ENCODE data around the gene NAT14.
"Not testable (repeated sequence)": the region's sequence is repeated elsewhere in the genome, so short reads cannot be mapped to it uniquely, and the experiment has no call there.

The NAT14 gene

DNA sequence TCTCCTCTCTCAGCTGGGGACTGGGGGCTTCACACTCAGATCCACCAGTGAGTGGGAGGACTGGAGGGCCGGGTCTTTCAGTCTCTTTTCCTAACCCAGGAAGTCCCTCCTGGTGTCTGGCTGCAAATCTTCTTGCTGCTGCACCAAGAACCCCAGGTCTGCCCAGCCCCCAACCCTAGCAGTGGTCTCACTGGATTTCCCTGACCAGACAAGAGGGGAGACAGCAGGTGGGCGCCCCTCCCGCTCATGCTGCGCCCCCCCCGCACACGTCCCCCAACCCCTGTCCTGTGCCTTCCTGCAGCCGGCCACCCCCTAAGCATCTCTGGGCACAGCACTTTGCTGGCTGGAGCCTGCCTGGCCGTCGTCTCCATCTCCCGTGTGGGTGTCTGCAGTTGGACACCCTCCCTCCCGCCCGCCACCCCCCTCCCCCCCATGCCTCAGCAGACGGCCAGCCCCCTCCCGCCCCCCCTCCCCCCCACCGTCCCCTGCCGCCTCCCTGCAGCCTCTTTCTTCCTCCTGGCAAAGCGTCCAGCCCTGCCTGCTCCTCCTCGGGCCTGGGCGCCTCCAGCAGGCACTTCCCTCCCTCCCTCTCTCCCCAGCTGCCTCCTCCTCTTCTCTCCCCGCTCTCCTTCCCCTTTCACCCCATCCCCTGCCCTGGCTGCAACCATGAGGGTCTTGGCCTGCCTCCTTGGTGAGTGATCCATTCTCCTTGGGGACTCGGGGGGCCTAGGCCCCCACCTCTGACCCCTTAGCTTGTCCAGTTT lies 3.1 kb downstream of the NAT14 start, which contains the start of gene SSC5D:
SSC5D (plus strand) TSS at position 513 of the 764 bp plus-strand sequence; CDS start at position 667, 154 bp downstream.
- no peak for DNase-seq

DNA sequence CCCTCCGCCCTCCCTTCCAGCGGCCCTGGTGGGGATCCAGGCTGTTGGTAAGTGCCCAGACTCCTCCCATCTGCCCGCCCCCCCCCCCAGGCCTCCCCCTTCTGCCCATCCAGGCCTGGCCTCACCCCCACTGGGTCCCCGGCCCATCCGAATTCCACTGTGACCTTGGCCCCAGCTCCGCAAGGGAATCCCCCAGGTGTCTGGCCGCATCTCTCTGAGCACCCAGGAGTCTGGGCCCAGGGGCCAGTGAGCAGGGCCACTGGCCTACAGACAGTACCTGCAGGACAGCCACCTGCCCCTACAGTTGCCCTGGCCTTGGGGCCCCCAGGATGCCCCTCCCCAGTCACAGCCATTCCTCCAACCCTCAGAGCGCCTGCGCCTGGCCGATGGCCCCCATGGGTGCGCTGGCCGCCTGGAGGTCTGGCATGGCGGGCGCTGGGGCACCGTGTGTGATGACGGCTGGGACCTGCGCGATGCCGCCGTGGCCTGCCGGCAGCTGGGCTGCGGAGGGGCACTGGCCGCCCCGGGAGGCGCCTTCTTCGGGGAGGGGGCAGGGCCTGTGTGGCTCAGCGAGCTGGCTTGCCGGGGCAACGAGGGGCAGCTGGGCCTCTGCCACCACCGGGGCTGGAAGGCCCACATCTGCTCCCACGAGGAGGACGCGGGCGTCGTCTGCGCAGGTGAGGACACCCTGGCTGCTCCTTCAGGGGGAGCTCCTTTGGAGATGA lies 4.2 kb downstream of the NAT14 start:
- DNase-seq, result no peak

DNA sequence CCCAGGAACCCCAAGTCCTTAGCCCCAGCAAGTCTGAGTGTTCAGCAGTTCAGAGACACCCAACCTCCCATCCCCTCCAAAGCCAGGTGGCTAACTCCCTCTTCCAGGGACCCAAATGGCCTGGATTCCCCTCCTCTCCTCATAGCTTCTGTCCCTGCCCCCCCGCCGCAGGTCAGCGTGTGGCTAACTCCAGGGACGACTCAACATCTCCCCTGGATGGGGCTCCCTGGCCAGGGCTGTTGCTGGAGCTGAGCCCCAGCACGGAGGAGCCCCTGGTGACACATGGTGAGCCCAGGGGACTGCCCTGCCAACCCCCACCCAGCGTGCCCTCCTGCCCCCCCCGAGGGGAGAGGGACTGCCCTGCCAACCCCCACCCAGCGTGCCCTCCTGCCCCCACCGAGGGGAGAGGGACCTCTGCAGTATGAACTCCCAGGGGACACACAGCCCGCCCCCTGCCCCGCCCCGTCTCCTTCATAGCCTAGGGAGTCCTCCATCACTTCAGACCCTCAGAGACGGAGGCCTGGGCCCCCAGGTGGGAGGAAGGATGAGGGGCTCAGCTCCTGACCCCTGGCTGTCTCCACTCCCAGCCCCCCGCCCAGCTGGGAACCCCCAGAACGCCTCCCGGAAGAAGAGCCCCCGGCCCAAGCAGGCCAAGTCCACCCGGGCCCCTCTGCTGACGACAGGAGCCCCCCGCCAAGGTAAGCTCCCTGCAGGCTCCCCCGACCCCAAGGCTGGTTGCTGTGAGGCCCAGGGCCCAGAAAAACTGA lies 4.9 kb downstream of the NAT14 start:
- no peak for DNase-seq

DNA sequence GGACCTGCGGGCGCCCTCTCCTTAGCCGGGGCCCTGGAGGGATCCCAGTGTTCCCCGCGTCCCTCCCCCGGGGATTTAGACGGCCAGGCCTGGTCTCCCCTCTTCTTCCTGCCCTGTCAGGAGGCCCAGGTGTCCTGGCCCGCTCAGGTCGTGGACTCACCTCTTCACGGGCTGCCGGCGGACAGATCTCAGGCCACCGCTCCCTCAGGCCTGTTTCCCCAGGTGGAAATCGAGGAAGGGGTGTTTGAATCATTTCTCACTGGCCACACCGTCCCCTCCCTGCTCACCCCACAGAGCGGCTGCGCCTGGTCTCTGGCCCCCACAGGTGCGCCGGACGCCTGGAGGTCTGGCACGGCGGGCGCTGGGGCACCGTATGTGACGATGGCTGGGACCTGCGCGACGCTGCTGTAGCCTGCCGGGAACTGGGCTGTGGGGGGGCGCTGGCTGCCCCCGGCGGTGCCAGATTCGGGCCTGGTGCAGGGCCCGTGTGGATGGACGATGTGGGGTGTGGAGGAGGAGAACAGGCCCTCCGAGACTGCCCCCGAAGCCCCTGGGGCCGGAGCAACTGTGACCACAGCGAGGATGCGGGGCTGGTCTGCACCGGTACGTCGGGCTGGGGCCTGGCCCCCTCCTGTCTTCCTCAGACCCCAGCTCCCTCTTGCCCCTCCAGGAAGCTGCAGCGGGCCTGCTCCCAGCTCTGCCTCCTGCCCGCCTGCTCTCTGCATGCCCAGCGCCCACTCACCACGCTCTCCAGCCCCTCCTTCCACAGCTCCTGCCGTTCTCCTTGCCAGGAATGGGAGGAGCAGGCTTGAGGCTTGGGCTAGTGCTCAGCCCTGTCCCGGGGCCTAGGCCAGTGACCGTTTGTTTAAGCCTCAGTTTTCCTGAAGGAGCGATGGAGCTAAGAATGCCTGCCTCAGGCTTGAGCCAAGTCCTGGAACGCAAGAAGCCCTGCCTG lies 5.8 kb downstream of the NAT14 start:
- no peak for DNase-seq

DNA sequence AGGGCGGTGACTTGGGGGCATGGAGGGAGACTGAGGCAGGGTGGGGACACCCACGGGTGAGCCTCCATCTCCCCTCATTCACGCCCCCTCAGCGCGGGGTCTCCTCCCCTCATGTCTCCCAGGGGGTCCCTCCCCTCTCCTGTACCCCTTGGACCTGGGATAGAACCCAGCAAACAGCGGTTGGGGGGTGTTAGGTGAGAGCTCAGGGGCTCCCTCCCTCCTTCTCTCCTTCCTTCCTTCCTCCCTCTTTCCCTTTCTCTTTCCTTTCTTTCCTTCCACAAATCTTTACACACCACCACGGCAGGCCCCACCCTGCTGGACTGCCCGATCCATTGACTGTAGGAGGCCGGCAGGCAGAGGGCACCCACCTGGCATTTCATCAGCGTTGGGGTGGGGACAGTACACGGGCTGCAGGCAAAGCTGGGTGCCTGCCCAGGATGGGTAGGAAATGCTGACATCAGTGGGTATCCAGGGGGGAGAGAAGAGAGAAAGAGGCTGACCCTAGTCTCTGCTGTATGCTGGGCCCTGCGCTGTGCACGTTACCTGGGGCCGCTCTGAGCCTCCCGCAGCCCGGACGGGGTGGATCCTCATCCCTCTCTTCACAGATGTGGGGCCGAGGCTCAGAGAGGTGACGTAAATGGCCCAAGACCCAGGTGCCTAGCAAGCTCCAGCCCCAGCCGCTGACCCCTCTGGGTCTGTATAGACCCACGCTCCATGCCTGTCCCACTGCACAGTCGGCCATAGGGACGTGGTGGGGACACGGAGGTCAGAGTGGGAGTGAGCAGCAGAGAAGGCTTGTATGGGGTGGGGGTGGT lies 6.8 kb downstream of the NAT14 start:
- no peak for DNase-seq

DNA sequence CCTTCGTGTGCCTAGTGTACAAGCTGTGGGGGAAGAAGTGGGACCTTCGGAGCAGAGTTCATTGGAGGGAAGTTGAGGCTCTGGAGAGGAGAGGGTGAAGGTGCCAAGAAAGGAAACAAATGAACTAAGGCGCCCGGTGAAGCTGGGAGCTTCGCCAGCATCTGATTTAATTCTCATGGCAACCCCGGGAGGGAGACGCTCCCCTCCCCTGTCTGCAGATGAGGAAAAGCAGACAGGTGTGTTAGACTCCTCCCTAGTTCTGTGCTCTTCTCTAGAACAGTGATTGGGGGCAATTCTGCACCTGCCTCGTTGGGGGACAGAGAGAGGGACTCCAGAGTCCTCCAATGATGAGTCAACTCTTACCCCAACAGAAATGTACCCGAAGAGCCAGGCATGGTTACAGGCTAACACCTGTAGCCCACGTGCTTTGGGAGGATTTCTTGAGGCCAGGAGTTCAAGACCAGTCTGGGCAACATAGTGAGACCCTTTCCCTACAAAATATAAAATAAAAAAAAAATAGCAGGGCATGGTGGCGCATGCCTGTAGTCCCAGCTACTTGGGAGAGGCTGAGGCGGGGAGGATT lies 7.5 kb downstream of the NAT14 start:
- DNase-seq, result no peak

DNA sequence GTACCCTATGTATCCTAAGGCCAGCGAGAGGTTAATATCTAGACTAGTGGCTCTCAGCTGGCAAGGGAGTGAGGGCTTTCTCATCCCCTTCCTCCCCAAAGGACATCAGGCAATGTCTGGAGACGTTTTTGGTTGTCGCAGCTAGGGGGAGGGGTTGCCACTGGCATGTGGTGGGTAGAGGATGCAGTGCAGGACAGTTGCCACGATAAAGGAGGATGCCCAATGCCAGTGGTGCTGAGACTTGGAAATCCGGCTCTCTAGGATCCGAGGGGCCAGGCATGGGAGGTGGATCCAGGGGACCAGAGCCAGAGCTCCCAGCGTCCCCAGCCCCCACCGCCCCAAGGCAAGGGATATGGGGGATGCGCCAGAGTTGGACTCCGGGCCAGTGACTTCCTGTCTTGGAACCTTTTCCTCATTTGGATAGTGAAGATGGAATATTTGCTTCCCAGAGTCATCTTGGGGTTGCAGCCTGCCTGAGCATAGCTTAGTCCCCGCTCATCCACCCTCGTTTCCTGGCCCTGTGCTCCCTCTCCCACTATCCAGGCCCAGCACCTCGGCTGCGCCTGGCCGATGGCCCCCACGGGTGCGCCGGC lies 8.2 kb downstream of the NAT14 start:
- no peak for DNase-seq

DNA sequence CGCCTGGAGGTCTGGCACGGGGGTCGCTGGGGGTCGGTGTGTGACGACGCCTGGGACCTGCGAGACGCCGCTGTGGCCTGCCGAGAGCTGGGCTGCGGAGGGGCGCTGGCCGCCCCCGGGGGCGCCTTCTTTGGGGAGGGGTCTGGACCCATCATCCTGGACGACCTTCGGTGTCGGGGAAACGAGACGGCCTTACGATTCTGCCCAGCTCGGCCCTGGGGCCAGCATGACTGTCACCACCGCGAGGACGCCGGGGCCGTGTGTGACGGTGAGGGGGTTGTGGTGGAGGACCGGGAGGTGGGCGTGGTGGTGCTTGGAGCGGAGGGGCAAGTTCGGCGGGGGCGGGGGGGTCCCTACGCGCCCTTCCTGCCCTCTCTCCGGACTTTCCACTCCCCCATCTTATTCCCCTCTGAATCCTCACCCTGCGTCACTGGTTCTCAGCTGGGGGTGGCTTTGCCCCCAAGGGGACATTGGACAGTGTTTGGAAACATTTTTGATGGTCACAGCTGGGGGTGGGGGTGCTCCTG lies 8.7 kb downstream of the NAT14 start:
- no peak for DNase-seq

DNA sequence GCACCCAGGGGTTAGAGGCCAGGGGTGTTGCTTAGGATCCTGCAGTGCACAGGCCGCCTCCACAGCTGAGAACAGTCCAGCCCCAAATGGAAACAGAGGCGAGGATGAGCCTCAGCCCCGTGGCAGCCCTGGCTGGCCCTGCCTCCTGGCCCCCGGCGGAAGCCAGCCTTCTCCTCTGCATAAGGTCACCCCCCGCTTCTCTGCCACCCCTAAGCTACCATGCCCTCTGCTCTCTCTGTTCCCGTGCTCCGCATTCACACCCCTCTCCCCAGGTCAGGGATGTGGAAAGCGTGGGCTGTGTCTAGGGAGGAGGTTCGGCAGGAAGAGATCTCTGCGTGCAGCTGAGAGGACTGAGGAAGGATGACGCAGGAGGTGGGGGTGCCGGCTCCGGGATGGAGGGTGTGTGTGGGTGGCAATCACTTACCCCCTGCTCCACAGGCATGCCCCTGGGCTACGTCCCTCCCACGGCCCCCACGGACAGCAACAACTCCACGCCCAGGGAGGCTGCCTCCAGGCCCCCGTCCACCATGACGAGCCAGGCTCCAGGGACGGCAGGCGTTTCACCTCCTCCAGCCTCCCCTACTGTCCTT lies 9.3 kb downstream of the NAT14 start:
- no peak for DNase-seq

DNA sequence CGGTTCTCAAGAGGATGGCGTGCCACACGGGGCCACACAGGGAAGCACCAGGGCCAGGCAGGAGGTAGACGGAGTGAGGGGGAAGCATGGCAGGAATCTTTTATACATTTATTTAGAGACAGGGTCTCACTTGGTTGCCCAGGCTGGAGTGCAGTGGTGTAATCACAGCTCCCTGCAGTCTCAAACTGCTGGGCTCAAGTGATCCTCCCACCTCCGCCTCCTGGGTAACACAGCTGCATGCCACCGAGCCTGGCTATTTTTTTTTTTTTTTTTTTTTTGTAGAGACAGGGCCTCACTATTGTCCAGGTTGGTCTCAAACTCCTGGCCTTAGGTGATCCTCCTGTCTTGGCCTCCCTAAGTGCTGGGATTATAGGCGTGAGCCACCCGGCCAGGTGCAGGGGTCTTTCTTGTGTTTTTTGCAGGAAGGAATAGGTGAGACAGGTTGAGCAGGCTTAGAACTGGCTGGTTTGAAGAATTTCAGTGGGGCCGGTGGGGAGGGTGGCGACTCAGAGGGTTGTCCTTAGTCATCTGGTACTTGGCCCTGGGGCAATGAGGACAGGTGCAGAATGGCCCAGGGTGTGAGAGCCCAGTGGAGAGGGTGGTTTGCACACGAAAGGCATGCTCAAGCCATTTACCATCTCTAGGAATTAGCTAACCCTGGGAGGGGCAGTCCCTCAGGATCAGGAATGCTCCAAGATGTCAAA lies 10.8 kb downstream of the NAT14 start:
- DNase-seq, result no peak

DNA sequence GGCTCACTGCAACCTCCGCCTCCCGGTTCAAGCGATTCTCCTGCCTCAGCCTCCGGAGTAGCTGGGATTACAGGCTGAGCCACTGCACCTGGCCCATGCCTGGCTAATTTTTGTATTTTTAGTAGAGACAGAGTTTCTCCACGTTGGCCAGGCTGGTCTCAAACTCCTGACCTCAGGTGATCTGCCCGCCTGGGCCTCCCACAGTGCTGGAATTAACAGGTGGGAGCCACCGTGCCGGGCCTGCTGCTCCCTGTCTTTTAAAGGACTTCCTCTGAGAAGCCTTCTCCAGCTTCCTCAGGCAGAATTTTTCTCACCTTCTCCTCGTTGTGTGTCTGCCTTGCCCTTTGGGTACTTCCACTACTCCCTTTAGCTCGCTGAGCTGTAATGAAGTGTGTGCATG lies 11.8 kb downstream of the NAT14 start:
- DNase-seq, result not testable (repeated sequence)

DNA sequence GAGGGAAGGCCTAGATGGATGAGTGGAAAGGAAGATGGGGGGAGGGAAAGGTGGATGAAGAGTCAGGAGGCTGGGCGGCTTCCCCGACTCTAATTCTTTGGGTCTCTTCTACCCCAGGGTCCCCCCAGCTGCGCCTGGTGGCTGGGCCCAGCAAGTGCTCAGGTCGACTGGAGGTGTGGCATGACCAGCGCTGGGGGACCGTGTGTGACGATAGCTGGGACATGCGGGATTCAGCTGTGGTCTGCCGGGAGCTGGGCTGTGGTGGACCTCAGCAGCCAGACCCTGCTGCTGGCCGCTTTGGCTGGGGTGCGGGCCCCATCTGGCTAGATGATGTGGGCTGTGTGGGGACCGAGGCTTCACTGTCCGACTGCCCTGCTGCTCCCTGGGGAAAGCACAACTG lies 12.8 kb downstream of the NAT14 start:
- no peak for DNase-seq

DNA sequence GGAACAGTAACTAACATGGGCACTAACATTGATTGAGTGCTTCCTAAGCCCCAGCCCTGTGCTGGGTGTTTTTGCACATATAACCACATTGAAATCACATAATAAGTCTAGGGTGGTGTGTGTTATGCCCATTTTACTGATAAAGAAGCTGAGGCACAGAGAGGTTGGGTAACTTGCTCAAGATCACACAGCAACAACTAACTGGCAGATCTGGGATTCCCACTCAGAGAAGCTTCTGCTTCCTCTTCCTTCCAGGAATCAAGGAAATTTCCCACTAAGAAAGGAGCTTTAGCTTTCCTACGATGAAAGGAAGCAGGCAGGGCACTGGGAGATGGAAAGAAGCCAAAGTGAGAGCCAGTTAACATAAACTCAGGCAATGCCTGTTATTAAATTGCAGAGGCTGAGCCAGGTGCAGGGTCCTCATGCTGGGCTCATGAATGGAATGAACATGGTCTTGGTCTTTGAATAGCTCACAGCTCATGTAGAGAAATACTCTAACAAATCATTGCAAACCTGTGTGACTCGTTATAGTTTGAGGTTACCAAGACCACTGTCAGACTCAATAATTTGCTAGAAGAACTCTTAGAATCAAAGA lies 13.4 kb downstream of the NAT14 start:
- DNase-seq, result no peak

DNA sequence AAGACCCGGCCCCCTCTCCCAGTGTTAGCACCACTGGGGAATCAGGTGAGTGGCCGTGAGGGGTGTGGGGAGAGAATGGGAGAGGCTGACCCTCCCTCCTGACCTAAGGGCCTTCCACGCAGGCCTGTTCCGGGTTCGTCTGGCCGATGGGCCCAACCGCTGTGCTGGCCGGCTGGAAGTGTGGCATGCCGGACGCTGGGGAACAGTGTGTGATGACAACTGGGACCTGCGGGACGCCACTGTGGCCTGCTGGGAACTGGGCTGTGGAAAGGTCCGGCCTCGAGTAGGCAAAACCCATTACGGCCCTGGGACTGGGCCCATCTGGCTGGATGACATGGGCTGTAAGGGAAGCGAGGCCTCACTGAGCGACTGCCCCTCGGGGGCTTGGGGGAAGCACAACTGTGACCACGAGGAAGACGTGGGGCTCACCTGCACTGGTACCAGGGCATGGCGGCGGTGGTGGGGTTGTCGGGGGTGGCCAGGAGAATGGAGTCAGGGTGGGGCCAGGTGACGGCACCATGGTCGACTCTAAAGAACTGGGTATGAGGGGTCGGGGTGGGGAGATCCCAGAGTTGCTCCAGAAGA lies 15.5 kb downstream of the NAT14 start:
- DNase-seq, result no peak

DNA sequence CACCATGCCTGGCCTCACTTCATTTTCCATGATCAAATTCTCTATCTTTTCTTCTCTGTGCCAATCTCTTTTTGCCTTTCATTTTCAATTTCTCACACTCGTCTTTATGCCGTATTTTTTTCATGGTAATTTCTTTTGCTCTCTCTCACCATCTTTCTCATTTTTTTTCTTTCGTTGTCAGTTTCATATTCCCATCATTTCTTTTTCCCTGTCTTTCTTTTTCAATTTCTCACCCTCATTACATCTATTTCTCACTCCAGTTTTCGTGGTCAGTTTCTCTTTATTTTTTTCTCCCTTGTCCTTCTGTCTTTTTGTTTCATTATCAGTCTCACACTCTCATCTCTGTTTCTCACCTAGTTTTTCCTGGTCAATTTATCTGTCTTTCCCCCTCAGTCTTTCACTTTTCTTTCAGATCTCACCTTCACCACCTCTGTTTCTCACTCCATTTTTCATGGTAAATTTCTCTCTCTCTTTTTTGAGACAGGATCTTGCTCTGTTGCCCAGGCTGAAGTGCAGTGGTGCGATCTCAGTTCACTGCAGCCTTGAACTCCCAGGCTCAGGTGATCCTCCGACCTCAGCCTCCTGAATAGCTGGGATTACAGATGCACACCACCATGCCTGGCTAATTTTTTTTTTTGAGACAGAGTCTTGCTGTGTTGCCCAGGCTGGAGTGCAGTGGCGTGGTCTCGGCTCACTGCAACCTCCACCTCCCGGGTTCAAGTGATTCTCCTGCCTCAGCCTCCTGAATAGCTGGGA lies 17.4 kb downstream of the NAT14 start:
- DNase-seq, result no peak

DNA sequence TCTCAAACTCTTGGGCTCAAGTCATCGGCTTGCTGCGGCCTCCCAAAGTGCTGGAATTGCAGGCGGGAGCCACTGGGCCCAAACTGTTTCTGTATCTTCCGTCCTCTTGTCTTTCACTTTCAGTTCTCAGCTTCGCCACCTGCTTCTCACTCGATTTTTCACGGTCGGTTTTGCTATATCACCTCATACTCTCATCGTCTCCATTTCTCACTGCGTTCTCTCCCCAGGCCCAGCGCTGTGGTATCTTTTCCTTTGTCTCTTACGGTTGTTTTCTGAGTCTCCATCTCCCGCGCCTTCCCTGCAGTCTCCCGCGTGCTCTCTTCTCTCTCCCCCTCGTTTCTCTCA lies 18.1 kb downstream of the NAT14 start:
- no peak for DNase-seq

DNA sequence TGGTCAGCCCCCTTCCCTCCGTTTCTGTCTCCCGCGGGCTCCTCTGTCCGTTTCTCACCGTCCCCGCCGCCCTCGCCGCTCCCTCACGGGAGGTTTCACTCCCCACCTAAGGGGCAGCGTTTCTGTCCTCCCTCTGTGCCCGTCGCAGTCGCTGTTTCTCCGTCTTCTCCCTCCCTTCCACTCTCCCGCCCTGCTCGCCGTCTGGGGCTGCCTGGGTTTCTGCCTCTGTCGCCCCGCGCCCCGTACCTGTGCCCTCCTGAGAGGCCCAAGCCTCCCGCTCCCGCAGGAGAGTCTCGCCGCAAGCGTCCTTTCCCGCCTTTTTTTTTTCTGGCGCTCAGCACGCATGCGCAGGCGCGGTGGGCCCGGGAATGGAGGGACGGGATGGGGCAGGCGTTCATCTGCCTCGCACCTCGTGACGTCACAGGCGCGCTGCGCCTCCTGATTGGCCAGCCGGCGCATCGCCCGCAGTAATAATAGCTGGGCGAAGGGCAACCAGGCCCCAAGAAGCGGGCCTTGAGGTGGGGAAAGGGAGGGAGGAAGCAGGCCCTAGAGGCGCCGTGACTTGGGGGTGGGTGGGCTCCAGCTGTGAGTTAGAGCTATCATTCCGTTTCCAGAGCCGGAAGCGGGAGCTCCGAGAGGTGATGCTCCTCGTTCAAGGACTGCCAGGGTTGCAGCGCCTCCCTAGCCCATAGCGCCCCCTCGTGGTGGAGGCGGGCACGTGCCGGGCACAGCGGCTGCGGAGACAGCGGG lies 18.7 kb downstream of the NAT14 start:
- peak; percentile 94 for DNase-seq
